ENCODE results near the gene NQO1.

The NQO1 gene

GRCh38 chr16:69701452-69701851 is 24.9 kb downstream of the NQO1 start:
- Histone ChIP-seq H3K4me2 (no peak overlapping the region), H2AFZ (ENCODE audit: low read depth) (no peak overlapping the region), H3K4me3 (IDR thresholded peaks at IDR 0.05; ENCODE audit: insufficient read depth, low read depth, low read length) (no peak overlapping the region), H3K9ac (no peak overlapping the region), H3K79me2 (ENCODE audit: insufficient read depth, low read depth) (no peaks in the 10 kb centered on the region), H4K20me1 (ENCODE audit: insufficient read depth) (no peaks in the 10 kb centered on the region), H3K27ac (no peak overlapping the region), H3K36me3 (ENCODE audit: insufficient read depth) (no peaks in the 10 kb centered on the region), H3K27me3 (ENCODE audit: insufficient read depth, low read depth) (no peaks in the 10 kb centered on the region), H3K4me1 (ENCODE audit: low read depth, poor library complexity, severe bottlenecking) (peaks cover 6% of the 10 kb centered on the region)
- TF ChIP-seq CTCF (conservative IDR thresholded peaks at IDR 0.05; ENCODE audit: low read depth, low read length): no peak

GRCh38 chr16:69699915-69700314 is 26.4 kb downstream of the NQO1 start:
- no peak for TF ChIP-seq CTCF (conservative IDR thresholded peaks at IDR 0.05; ENCODE audit: low read depth, low read length)
- no peaks in the 10 kb centered on the region for H3K27me3 ChIP-seq (ENCODE audit: insufficient read depth, low read depth)
- no peak overlapping the region for H3K4me2 ChIP-seq
- no peak overlapping the region for H3K9ac ChIP-seq
- no peak overlapping the region for H3K4me3 ChIP-seq (IDR thresholded peaks at IDR 0.05; ENCODE audit: insufficient read depth, low read depth, low read length)
- no peaks in the 10 kb centered on the region for H3K36me3 ChIP-seq (ENCODE audit: insufficient read depth)
- H3K27ac ChIP-seq: no peak overlapping the region
- H2AFZ ChIP-seq (ENCODE audit: low read depth): no peak overlapping the region
- H4K20me1 ChIP-seq (ENCODE audit: insufficient read depth): no peaks in the 10 kb centered on the region
- no peaks in the 10 kb centered on the region for H3K79me2 ChIP-seq (ENCODE audit: insufficient read depth, low read depth)
- H3K4me1 ChIP-seq (ENCODE audit: low read depth, poor library complexity, severe bottlenecking): no peaks in the 10 kb centered on the region

GRCh38 chr16:69698404-69698803 is 28.0 kb downstream of the NQO1 start:
- H3K36me3 ChIP-seq (ENCODE audit: insufficient read depth): no peaks in the 10 kb centered on the region
- no peak overlapping the region for H2AFZ ChIP-seq (ENCODE audit: low read depth)
- H3K4me3 ChIP-seq (IDR thresholded peaks at IDR 0.05; ENCODE audit: insufficient read depth, low read depth, low read length): no peak overlapping the region
- H3K9ac ChIP-seq: no peak overlapping the region
- H3K4me1 ChIP-seq (ENCODE audit: low read depth, poor library complexity, severe bottlenecking): no peaks in the 10 kb centered on the region
- H3K4me2 ChIP-seq: no peak overlapping the region
- no peaks in the 10 kb centered on the region for H3K79me2 ChIP-seq (ENCODE audit: insufficient read depth, low read depth)
- no peaks in the 10 kb centered on the region for H4K20me1 ChIP-seq (ENCODE audit: insufficient read depth)
- H3K27me3 ChIP-seq (ENCODE audit: insufficient read depth, low read depth): no peaks in the 10 kb centered on the region
- no peak for TF ChIP-seq CTCF (conservative IDR thresholded peaks at IDR 0.05; ENCODE audit: low read depth, low read length)
- no peak overlapping the region for H3K27ac ChIP-seq

GRCh38 chr16:69693916-69694315 is 32.4 kb downstream of the NQO1 start:
- Histone ChIP-seq H3K79me2 (ENCODE audit: insufficient read depth, low read depth) (no peaks in the 10 kb centered on the region), H3K4me1 (ENCODE audit: low read depth, poor library complexity, severe bottlenecking) (peaks cover 38% of the 10 kb centered on the region), H3K4me3 (IDR thresholded peaks at IDR 0.05; ENCODE audit: insufficient read depth, low read depth, low read length) (no peak overlapping the region), H2AFZ (ENCODE audit: low read depth) (no peak overlapping the region), H3K36me3 (ENCODE audit: insufficient read depth) (no peaks in the 10 kb centered on the region), H4K20me1 (ENCODE audit: insufficient read depth) (no peaks in the 10 kb centered on the region), H3K9ac (no peak overlapping the region), H3K27me3 (ENCODE audit: insufficient read depth, low read depth) (no peaks in the 10 kb centered on the region), H3K27ac (no peak overlapping the region), H3K4me2 (no peak overlapping the region)
- no peak for TF ChIP-seq CTCF (conservative IDR thresholded peaks at IDR 0.05; ENCODE audit: low read depth, low read length)

Measured in KMS-11 (cell line).